Astrocyte (in vitro differentiated cells and primary cell): Measurements from ENCODE around the gene TARDBP.

Source experiments
- EZH2 ChIP-seq: IDR thresholded peaks from 2 replicates; pipeline ENCODE4 v1.6.1; 2012; ENCODE audit warnings: mild to moderate bottlenecking, low read length, inconsistent platforms; ENCODE audit not compliant: insufficient read depth
- TF ChIP-seq, protein P1 (sequence below): IDR thresholded peaks from 2 replicates; pipeline ENCODE4 v1.5.1; 2011; ENCODE audit warnings: low read depth, mild to moderate bottlenecking, inconsistent platforms, low read length, moderate library complexity; ENCODE audit not compliant: insufficient read depth

- TF ChIP-seq, protein P1, sequence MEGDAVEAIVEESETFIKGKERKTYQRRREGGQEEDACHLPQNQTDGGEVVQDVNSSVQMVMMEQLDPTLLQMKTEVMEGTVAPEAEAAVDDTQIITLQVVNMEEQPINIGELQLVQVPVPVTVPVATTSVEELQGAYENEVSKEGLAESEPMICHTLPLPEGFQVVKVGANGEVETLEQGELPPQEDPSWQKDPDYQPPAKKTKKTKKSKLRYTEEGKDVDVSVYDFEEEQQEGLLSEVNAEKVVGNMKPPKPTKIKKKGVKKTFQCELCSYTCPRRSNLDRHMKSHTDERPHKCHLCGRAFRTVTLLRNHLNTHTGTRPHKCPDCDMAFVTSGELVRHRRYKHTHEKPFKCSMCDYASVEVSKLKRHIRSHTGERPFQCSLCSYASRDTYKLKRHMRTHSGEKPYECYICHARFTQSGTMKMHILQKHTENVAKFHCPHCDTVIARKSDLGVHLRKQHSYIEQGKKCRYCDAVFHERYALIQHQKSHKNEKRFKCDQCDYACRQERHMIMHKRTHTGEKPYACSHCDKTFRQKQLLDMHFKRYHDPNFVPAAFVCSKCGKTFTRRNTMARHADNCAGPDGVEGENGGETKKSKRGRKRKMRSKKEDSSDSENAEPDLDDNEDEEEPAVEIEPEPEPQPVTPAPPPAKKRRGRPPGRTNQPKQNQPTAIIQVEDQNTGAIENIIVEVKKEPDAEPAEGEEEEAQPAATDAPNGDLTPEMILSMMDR = no peak
- no peak for TF ChIP-seq EZH2
Observed at GRCh38 chr1:11013160-11013531, 692 bp downstream of the TARDBP start.
